ENCODE data around the gene RETREG2.

The RETREG2 gene

DNA sequence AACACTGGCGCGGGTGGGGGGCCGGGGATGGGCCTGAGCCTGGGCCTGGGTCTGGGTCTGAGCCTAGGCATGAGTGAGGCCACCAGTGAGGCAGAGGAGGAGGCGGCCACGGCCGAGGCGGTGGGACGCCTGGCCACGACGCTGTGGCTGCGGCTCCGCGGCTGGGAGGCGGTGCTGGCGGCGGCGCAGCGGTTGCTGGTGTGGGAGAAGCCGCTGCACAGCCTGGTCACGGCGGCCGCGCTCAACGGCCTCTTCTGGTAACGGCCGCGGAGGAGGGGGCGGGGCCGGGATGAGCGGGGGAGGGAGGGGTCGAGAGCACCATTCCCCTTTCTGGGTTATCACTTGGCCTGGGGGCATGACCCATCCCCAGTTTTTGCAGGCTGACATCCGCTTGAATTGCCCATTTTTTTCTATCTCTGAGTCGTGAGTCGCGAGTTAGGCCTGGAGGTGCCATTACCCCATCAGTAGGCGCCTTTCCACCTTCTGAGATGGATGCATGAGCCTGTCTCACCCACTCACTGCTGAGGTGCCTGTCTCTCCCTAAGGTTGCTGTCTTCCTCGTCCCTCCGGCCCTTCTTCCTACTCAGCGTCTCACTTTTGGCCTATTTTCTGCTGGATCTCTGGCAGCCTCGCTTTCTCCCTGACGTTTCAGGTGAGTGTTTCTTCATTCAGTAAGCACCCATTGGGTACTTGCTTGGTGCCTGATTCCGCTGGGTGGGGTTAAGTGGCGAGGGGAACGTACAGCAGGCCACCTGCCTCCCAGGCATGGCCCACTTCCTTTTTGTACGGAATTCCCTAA lies 501 bp downstream of the RETREG2 start:
- WGBS, 2 experiments (ENCODE audit: insufficient coverage in 2 of 2): 2 to 6% methylated on average over 20 to 28 of the region's 45 CpGs
- peak overlapping the region; percentile 93 for H3K27ac ChIP-seq (ENCODE audit: low read depth, low read length, severe bottlenecking)
- H3K9me3 ChIP-seq (ENCODE audit: control insufficient read depth, low read length): no peaks in the 10 kb centered on the region
- H3K4me3 ChIP-seq (ENCODE audit: extremely low read depth, insufficient read depth, low read length, poor library complexity, severe bottlenecking): peak overlapping the region; percentile 71
- H3K4me1 ChIP-seq (ENCODE audit: control insufficient read depth, insufficient read depth, low read length, poor library complexity, severe bottlenecking): peaks cover 6% of the 10 kb centered on the region
- H3K36me3 ChIP-seq (ENCODE audit: control insufficient read depth, insufficient read depth, low read length): peaks cover 56% of the 10 kb centered on the region

DNA sequence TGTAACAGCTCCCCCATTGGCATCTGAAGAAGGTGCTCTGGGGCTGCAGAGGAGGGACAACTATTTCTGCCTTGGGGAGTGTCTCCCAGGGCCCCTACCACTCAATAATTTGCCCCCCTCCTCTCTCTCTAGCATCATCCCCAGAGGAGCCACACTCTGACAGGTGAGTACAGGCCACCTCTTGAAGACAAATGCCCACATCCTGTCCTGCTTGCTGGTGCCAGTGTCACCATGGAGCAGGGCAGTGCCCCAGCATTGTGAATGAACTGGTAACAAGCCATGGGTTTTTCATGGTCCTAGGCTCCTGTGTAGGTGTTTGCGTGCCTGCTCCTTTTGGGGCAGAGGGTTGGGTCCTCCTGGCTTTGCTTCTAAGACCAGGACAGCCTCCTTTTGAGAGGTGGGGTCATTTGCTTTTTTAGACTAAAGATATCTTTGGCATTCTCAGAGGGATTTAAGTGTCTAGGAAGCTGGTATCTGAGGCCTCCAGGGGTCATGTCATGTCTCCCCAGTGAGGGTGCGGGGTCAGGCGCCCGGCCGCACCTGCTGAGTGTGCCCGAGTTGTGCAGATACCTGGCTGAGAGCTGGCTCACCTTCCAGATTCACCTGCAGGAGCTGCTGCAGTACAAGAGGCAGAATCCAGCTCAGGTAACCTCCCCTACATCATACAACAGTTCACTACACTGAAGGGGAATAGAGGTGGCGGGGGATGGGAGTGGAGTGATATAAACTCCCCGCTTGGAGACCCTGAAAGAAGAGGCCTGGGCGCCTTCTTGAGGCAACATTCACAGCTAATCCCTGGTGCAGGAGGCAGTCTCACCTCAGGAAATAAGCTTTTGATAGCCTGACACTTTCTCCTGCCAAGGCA lies 1.8 kb downstream of the RETREG2 start:
- Histone ChIP-seq H3K4me3 (ENCODE audit: extremely low read depth, insufficient read depth, low read length, poor library complexity, severe bottlenecking) (no peak overlapping the region), H3K4me1 (ENCODE audit: control insufficient read depth, insufficient read depth, low read length, poor library complexity, severe bottlenecking) (peaks cover 6% of the 10 kb centered on the region), H3K9me3 (ENCODE audit: control insufficient read depth, low read length) (no peaks in the 10 kb centered on the region), H3K36me3 (ENCODE audit: control insufficient read depth, insufficient read depth, low read length) (peaks cover 50% of the 10 kb centered on the region), H3K27ac (ENCODE audit: low read depth, low read length, severe bottlenecking) (no peak overlapping the region)
- WGBS, 2 experiments (ENCODE audit: insufficient coverage in 2 of 2): 96 to 98% methylated on average over 5 to 8 of the region's 9 CpGs

DNA sequence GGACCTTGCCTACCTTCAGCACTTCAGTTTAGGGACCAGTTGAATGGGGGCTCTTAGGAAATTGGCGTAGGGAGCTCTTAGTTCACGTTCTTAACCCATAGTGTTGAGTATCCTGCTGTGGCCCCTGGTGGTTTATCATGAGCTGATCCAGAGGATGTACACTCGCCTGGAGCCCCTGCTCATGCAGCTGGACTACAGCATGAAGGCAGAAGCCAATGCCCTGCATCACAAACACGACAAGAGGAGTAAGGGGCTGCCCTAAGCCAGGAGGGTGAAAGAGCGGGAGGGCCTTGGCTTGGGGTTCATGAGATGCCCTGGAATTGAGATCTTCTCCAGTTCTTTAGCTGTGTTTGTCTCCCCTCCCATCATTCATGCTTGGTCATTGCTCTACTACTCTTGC lies 2.9 kb downstream of the RETREG2 start:
- peaks cover 50% of the 10 kb centered on the region for H3K36me3 ChIP-seq (ENCODE audit: control insufficient read depth, insufficient read depth, low read length)
- H3K4me1 ChIP-seq (ENCODE audit: control insufficient read depth, insufficient read depth, low read length, poor library complexity, severe bottlenecking): peaks cover 6% of the 10 kb centered on the region
- H3K4me3 ChIP-seq (ENCODE audit: extremely low read depth, insufficient read depth, low read length, poor library complexity, severe bottlenecking): no peak overlapping the region
- no peaks in the 10 kb centered on the region for H3K9me3 ChIP-seq (ENCODE audit: control insufficient read depth, low read length)
- WGBS, 2 experiments (ENCODE audit: insufficient coverage in 2 of 2): 80 to 100% methylated on average over 3 to 4 of the region's 5 CpGs
- H3K27ac ChIP-seq (ENCODE audit: low read depth, low read length, severe bottlenecking): no peak overlapping the region

DNA sequence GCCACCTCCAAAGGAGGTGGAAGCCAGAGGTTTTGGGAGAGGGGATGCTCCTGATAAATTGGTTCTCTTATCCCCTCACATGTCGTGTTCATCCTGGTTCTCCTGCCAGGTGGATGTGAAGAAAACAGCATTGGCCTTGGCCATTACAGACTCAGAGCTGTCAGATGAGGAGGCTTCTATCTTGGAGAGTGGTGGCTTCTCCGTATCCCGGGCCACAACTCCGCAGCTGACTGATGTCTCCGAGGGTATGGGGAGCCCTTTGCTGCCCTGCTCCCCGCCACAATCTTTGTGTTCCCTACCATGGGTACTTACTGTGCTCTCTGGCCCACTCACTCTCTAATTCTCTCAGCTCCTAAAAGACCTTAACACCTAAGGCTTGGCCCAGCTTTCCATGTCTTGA lies 3.5 kb downstream of the RETREG2 start:
- 90 to 100% methylated on average over 2 to 5 of the region's 6 CpGs for WGBS, 2 experiments (ENCODE audit: insufficient coverage in 2 of 2)
- H3K9me3 ChIP-seq (ENCODE audit: control insufficient read depth, low read length): no peaks in the 10 kb centered on the region
- H3K27ac ChIP-seq (ENCODE audit: low read depth, low read length, severe bottlenecking): no peak overlapping the region
- H3K4me1 ChIP-seq (ENCODE audit: control insufficient read depth, insufficient read depth, low read length, poor library complexity, severe bottlenecking): peaks cover 6% of the 10 kb centered on the region
- peaks cover 50% of the 10 kb centered on the region for H3K36me3 ChIP-seq (ENCODE audit: control insufficient read depth, insufficient read depth, low read length)
- no peak overlapping the region for H3K4me3 ChIP-seq (ENCODE audit: extremely low read depth, insufficient read depth, low read length, poor library complexity, severe bottlenecking)

DNA sequence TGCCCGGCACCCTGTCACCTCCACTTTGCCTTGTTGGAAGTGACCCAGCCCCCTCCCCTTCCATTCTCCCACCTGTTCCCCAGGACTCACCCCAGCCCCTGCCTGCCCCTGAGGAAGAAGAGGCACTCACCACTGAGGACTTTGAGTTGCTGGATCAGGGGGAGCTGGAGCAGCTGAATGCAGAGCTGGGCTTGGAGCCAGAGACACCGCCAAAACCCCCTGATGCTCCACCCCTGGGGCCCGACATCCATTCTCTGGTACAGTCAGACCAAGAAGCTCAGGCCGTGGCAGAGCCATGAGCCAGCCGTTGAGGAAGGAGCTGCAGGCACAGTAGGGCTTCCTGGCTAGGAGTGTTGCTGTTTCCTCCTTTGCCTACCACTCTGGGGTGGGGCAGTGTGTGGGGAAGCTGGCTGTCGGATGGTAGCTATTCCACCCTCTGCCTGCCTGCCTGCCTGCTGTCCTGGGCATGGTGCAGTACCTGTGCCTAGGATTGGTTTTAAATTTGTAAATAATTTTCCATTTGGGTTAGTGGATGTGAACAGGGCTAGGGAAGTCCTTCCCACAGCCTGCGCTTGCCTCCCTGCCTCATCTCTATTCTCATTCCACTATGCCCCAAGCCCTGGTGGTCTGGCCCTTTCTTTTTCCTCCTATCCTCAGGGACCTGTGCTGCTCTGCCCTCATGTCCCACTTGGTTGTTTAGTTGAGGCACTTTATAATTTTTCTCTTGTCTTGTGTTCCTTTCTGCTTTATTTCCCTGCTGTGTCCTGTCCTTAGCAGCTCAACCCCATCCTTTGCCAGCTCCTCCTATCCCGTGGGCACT lies 4.5 kb downstream of the RETREG2 start:
- H3K27ac ChIP-seq (ENCODE audit: low read depth, low read length, severe bottlenecking): no peak overlapping the region
- WGBS, 2 experiments (ENCODE audit: insufficient coverage in 2 of 2): 92 to 96% methylated on average over 4 to 5 of the region's 8 CpGs
- peaks cover 6% of the 10 kb centered on the region for H3K4me1 ChIP-seq (ENCODE audit: control insufficient read depth, insufficient read depth, low read length, poor library complexity, severe bottlenecking)
- no peak overlapping the region for H3K4me3 ChIP-seq (ENCODE audit: extremely low read depth, insufficient read depth, low read length, poor library complexity, severe bottlenecking)
- no peaks in the 10 kb centered on the region for H3K9me3 ChIP-seq (ENCODE audit: control insufficient read depth, low read length)
- H3K36me3 ChIP-seq (ENCODE audit: control insufficient read depth, insufficient read depth, low read length): peaks cover 50% of the 10 kb centered on the region

DNA sequence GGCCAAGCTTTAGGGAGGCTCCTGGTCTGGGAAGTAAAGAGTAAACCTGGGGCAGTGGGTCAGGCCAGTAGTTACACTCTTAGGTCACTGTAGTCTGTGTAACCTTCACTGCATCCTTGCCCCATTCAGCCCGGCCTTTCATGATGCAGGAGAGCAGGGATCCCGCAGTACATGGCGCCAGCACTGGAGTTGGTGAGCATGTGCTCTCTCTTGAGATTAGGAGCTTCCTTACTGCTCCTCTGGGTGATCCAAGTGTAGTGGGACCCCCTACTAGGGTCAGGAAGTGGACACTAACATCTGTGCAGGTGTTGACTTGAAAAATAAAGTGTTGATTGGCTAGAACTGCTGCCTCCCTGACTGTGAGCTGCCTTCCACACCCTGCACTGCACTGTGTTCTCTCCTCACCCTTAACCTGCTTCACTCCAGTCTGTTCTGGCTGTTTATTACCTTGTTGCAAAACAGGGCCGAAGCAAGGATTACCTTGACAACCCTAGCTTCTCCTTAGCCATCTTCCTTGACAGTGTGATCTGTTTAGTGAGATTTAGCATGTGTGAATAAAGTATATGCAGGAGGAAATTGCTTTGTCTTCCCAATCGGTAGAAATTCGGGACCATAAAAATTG lies 5.2 kb downstream of the RETREG2 start:
- Histone ChIP-seq H3K9me3 (ENCODE audit: control insufficient read depth, low read length) (no peaks in the 10 kb centered on the region), H3K27ac (ENCODE audit: low read depth, low read length, severe bottlenecking) (no peak overlapping the region), H3K4me3 (ENCODE audit: extremely low read depth, insufficient read depth, low read length, poor library complexity, severe bottlenecking) (no peak overlapping the region), H3K4me1 (ENCODE audit: control insufficient read depth, insufficient read depth, low read length, poor library complexity, severe bottlenecking) (peaks cover 6% of the 10 kb centered on the region), H3K36me3 (ENCODE audit: control insufficient read depth, insufficient read depth, low read length) (peaks cover 50% of the 10 kb centered on the region)
- WGBS, 2 experiments (ENCODE audit: insufficient coverage in 2 of 2): 92 to 96% methylated on average over 2 to 3 of the region's 6 CpGs

DNA sequence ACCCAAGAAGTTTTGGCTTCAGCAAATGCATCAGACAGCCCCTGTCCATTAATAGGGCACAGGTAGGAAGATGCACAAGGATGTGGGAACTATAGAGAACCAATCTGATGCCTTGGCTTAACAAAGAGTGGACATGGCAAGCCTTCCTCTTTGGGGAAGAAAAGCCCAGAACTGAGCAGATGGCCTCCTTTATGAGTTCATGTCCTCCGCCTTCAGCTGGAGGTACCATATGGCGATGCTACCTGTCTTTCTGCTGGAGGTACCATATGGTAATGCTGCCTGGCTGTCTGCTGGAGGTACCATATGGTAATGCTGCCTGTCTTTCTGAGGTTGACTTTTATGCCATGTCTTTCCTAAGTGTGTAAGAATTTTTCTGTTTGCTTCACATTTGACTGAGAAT lies 6.0 kb downstream of the RETREG2 start:
- H3K36me3 ChIP-seq (ENCODE audit: control insufficient read depth, insufficient read depth, low read length): peaks cover 50% of the 10 kb centered on the region
- peaks cover 2% of the 10 kb centered on the region for H3K4me1 ChIP-seq (ENCODE audit: control insufficient read depth, insufficient read depth, low read length, poor library complexity, severe bottlenecking)
- 85 to 100% methylated on average over 2 of the region's 2 CpGs for WGBS, 2 experiments (ENCODE audit: insufficient coverage in 2 of 2)
- H3K9me3 ChIP-seq (ENCODE audit: control insufficient read depth, low read length): no peaks in the 10 kb centered on the region
- no peak overlapping the region for H3K27ac ChIP-seq (ENCODE audit: low read depth, low read length, severe bottlenecking)
- H3K4me3 ChIP-seq (ENCODE audit: extremely low read depth, insufficient read depth, low read length, poor library complexity, severe bottlenecking): no peak overlapping the region

DNA sequence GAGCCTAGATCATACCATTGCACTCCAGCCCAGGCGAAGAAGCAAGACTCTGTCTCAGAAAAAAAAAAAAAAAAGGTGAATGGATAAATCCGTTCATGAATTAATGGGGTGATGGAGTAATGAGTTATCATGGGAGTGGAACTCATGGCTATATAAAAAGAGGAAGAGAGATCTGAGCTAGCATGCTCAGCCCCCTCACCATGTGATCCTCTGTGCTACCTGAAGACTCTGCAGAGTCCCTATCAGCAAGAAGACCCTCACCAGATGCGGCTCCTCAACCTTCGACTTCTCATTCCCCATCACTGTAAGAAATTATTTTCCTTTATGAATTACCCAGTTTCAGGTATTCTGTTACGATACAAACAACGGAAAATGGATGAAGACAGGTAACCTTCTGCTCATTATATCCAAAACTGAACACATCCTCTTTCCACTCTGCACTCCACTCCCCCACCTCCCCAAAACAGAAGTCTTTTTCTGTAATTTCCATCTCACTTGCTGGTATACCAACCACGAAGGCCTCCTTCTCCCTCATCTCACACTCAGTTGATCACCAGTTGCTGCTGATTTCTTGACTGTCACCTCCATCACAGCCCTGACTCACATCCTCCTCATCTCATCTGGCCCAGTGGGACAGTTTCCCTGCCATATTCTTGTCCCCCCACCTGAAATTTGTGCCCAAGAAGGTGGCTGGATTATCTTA lies 8.8 kb downstream of the RETREG2 start:
- Histone ChIP-seq H3K27ac (ENCODE audit: low read depth, low read length, severe bottlenecking) (no peak overlapping the region), H3K36me3 (ENCODE audit: control insufficient read depth, insufficient read depth, low read length) (peaks cover 24% of the 10 kb centered on the region), H3K4me3 (ENCODE audit: extremely low read depth, insufficient read depth, low read length, poor library complexity, severe bottlenecking) (no peak overlapping the region), H3K4me1 (ENCODE audit: control insufficient read depth, insufficient read depth, low read length, poor library complexity, severe bottlenecking) (no peaks in the 10 kb centered on the region), H3K9me3 (ENCODE audit: control insufficient read depth, low read length) (no peaks in the 10 kb centered on the region)
- WGBS, 2 experiments (ENCODE audit: insufficient coverage in 2 of 2): 83 to 93% methylated on average over 3 to 5 of the region's 7 CpGs

DNA sequence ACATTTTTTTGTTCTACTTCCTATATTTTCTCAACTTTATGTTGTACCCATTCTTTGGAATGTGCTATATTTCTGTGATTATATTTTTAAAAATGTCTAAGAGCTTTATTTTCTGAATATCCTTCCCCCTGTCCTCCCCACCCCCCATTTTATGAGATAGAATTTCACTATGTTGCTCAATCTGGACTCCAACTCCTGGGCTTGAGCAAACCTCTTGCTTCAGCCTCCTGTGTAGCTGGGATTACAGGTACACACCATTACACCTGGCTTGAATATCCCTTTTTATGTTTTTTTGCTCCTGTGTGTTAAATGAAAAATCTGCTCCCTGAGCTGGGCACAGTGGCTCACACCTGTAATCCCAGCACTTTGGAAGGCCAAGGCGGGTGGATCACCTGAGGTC lies 19.3 kb downstream of the RETREG2 start:
- 100% methylated on average over 1 of the region's 1 CpG for WGBS, 2 experiments (ENCODE audit: insufficient coverage in 2 of 2)
- no peak overlapping the region for H3K27ac ChIP-seq (ENCODE audit: low read depth, low read length, severe bottlenecking)
- H3K36me3 ChIP-seq (ENCODE audit: control insufficient read depth, insufficient read depth, low read length): no peaks in the 10 kb centered on the region
- no peak overlapping the region for H3K4me3 ChIP-seq (ENCODE audit: extremely low read depth, insufficient read depth, low read length, poor library complexity, severe bottlenecking)
- no peaks in the 10 kb centered on the region for H3K4me1 ChIP-seq (ENCODE audit: control insufficient read depth, insufficient read depth, low read length, poor library complexity, severe bottlenecking)
- no peaks in the 10 kb centered on the region for H3K9me3 ChIP-seq (ENCODE audit: control insufficient read depth, low read length)

DNA sequence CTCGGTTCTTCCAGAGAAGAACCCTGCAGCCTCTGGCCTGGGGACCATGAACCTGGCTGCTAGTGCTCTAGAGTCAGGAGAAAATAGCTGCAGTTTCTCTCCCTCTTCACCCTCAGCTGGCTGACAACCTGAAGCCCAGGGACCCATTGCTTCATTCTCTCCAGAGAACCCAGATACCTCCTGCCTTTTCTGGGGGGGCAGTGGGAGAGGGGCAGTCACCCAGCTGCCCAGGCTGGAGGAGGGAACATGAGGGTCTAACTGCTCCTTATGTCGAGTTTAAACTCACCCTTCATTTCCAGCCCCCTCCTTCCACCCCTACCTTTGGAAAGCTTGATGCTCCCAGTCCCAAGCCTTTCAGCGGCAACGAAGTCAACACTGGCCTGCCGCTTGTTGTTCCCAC lies 20.9 kb downstream of the RETREG2 start:
- Histone ChIP-seq H3K9me3 (ENCODE audit: control insufficient read depth, low read length) (no peaks in the 10 kb centered on the region), H3K36me3 (ENCODE audit: control insufficient read depth, insufficient read depth, low read length) (no peaks in the 10 kb centered on the region), H3K27ac (ENCODE audit: low read depth, low read length, severe bottlenecking) (no peak overlapping the region), H3K4me1 (ENCODE audit: control insufficient read depth, insufficient read depth, low read length, poor library complexity, severe bottlenecking) (no peaks in the 10 kb centered on the region), H3K4me3 (ENCODE audit: extremely low read depth, insufficient read depth, low read length, poor library complexity, severe bottlenecking) (no peak overlapping the region)
- 80 to 88% methylated on average over 5 of the region's 5 CpGs for WGBS, 2 experiments (ENCODE audit: insufficient coverage in 2 of 2)
